GM13977 (cell line): Measurements from ENCODE around the gene KRTAP26-1.

Experiments used
- DNase-seq: peaks from one replicate; pipeline ENCODE4 v3.0.0; 2012; ENCODE audit warnings: low spot score
- in situ Hi-C: fragments of 300-500 bp; cut with MboI; formaldehyde crosslinking; loops from one replicate; pipeline ENCODE4 v1.12.0; 2022; ENCODE audit warnings: low sequenced_read_pairs, low pct_unique_long_range_greater_than_20kb, mixed read lengths, inconsistent platforms; ENCODE audit not compliant: unreplicated experiment
- TF ChIP-seq, protein P1 (sequence below): IDR thresholded peaks from 2 replicates; pipeline ENCODE4 v1.5.1; 2012; ENCODE audit warnings: mild to moderate bottlenecking, control low read depth; ENCODE audit not compliant: insufficient read depth; ENCODE audit errors: extremely low read depth, missing control alignments

The KRTAP26-1 gene

DNA sequence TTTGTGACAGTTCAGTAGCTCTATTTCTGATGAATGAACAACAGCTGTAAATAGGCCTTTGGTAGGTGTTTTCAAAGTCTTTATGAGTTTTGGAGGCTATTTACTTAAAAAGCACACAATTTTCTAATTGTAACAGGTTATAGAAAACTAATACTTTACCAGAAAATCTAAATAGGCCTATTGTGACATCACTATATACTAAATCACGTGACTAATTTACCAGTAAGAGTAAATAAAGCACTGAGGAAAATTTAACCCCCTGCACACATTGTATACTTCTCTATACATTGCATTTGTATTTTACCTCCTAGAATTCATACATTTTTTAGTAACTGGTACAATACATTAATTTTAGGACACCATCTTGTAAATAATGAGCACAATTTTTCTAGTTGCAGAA, 15.0 kb downstream of the KRTAP26-1 start:
- in situ Hi-C loops: no loop called here
- TF ChIP-seq, protein P1, sequence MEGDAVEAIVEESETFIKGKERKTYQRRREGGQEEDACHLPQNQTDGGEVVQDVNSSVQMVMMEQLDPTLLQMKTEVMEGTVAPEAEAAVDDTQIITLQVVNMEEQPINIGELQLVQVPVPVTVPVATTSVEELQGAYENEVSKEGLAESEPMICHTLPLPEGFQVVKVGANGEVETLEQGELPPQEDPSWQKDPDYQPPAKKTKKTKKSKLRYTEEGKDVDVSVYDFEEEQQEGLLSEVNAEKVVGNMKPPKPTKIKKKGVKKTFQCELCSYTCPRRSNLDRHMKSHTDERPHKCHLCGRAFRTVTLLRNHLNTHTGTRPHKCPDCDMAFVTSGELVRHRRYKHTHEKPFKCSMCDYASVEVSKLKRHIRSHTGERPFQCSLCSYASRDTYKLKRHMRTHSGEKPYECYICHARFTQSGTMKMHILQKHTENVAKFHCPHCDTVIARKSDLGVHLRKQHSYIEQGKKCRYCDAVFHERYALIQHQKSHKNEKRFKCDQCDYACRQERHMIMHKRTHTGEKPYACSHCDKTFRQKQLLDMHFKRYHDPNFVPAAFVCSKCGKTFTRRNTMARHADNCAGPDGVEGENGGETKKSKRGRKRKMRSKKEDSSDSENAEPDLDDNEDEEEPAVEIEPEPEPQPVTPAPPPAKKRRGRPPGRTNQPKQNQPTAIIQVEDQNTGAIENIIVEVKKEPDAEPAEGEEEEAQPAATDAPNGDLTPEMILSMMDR: no peak
- DNase-seq: no peak

GRCh38 chr21:30289215-30289614, 30.9 kb downstream of the KRTAP26-1 start, which contains the start of gene KRTAP25-1:
KRTAP25-1 (minus strand) TSS chr21:30289514; CDS start chr21:30289490, 24 bp downstream.
- no peak for DNase-seq
- TF ChIP-seq, protein P1: no peak
- in situ Hi-C loops: no loop called here

GRCh38 chr21:30282850-30283249, 37.3 kb downstream of the KRTAP26-1 start, which contains the start of gene KRTAP24-1:
KRTAP24-1 (minus strand) TSS chr21:30282950; CDS start chr21:30282932, 18 bp downstream.
- TF ChIP-seq, protein P1: no peak
- no peak for DNase-seq

GRCh38 chr21:30271611-30272010, 48.5 kb downstream of the KRTAP26-1 start:
- in situ Hi-C loops: no loop called here
- no peak for DNase-seq
- TF ChIP-seq, protein P1: no peak

More at GRCh38 chr21:30282850-30283249, 37.3 kb downstream of the KRTAP26-1 start, which contains the start of gene KRTAP24-1:
- in situ Hi-C loops: no loop called here

GRCh38 chr21:30271156-30271555, 49.0 kb downstream of the KRTAP26-1 start:
- TF ChIP-seq, protein P1: no peak
- DNase-seq: no peak
- in situ Hi-C loops: no loop called here

DNA sequence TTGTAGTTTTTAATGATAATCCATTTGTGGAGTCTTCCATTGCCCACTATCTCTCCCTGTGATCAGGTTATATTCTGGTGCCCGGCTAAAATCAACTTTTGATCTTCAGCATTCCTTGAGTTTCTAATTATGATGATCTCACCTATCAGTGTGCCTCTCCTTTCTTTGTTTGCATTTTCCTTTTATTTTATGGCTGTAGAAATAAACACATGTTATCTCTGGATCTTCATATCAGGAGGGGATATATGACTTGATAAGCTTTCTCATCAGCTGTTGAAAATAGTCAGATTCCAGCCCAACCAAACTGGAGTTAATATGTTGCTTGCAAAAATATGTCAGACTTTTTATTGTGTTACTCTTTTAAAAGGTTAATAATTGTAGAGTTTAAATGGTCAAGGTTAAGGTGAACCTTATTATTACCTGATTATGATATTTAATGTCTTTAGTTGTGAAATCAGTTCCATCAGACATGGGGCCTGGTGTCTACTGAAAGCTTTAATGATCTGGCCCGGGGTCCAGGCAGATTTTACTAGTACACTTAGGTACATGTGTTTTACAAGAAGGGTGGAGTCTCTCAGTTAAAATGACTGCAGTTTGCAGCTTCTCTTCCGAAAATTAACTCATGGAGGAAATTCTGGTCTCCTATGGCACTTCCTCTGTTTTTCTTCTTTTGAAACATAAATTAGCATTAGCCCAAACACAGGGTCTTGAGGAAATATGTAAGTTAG, 50.1 kb downstream of the KRTAP26-1 start:
- in situ Hi-C loops: no loop called here

More for the DNA sequence above, 50.1 kb downstream of the KRTAP26-1 start:
- TF ChIP-seq, protein P1: no peak
- DNase-seq: no peak
